IMR-90 (cell line): ENCODE results near the gene CAMK2D. TPM values are rescaled to one million over a fixed set of nuclear protein-coding genes. Genes with fewer than 3 reads are reported as not detected.

Experiments used
- ATAC-seq: fragments of 200-7000 bp; cut with Tn5 transposase; 2 replicates; pipeline ENCODE4 v1.9.1; 2020; ENCODE audit warnings: low read depth, mild to moderate bottlenecking, moderate library complexity
- BruUV-seq: library from RNA; stranded (reverse); fragments of 400-500 nt; replicated peaks from 2 replicates; lab custom pipeline; 2021; lab: Mats Ljungman, UMichigan
- CTCF ChIA-PET: fragments of 300-600 bp; formaldehyde crosslinking; extraction: SDS; loops from one replicate; lab custom pipeline; 2021; ENCODE audit warnings: antibody characterized with exemption; lab: Yijun Ruan, JAX
- POLR2A ChIA-PET: fragments of 300-600 bp; sonication (Branson Sonifier 250); formaldehyde crosslinking; loops from one replicate; lab custom pipeline; 2022; ENCODE audit warnings: antibody characterized with exemption; ENCODE audit not compliant: unreplicated experiment; lab: Charles Lee
- DNase-seq: peaks from one replicate; pipeline ENCODE4 v3.0.0; 2013
- H2AFZ ChIP-seq: replicated peaks from 2 replicates; pipeline ENCODE3; 2013; ENCODE audit warnings: low read length, mild to moderate bottlenecking; ENCODE audit not compliant: poor library complexity
- H2AK5ac ChIP-seq: 2 replicates; pipeline ENCODE4 v1.6.1; 2013; ENCODE audit warnings: low read depth, low read length, inconsistent platforms
- H2AK9ac ChIP-seq: replicated peaks from 2 replicates; pipeline ENCODE3; 2013; ENCODE audit warnings: mild to moderate bottlenecking, low read depth, low read length, moderate library complexity; ENCODE audit not compliant: poor library complexity
- H2BK120ac ChIP-seq: 2 replicates; pipeline ENCODE4 v1.6.1; 2013; ENCODE audit warnings: low read depth, low read length, inconsistent platforms
- H2BK15ac ChIP-seq: 3 replicates; pipeline ENCODE4 v1.6.1; 2013; ENCODE audit warnings: low read depth, low read length, inconsistent platforms
- H2BK20ac ChIP-seq: 2 replicates; pipeline ENCODE4 v1.6.1; 2013; ENCODE audit warnings: low read depth, mild to moderate bottlenecking, inconsistent platforms, low read length, moderate library complexity
- H2BK5ac ChIP-seq: 2 replicates; pipeline ENCODE4 v1.6.1; 2013; ENCODE audit warnings: mild to moderate bottlenecking, low read depth, low read length, inconsistent platforms; ENCODE audit not compliant: poor library complexity, severe bottlenecking
- H3K14ac ChIP-seq: replicated peaks from 2 replicates; pipeline ENCODE4 v1.6.1; 2013; ENCODE audit warnings: low read depth, low read length, inconsistent platforms
- H3K18ac ChIP-seq: 2 replicates; pipeline ENCODE4 v1.6.1; 2013; ENCODE audit warnings: low read depth, low read length, control low read depth
- H3K23ac ChIP-seq: 2 replicates; pipeline ENCODE4 v1.6.1; 2013; ENCODE audit warnings: low read depth, low read length, inconsistent platforms
- H3K27ac ChIP-seq: 2 replicates; pipeline ENCODE4 v1.5.1; 2013; ENCODE audit warnings: mild to moderate bottlenecking, control low read depth, low read length; ENCODE audit not compliant: insufficient read depth
- H3K27me3 ChIP-seq: 2 replicates; pipeline ENCODE4 v1.6.1; 2013; ENCODE audit warnings: low read length; ENCODE audit not compliant: control insufficient read depth, insufficient read depth
- H3K36me3 ChIP-seq: 2 replicates; pipeline ENCODE4 v1.6.1; 2013; ENCODE audit warnings: low read length, mixed read lengths; ENCODE audit not compliant: control insufficient read depth, insufficient read depth
- H3K4ac ChIP-seq: 2 replicates; pipeline ENCODE4 v1.6.1; 2013; ENCODE audit warnings: low read depth, low read length, inconsistent platforms
- H3K4me1 ChIP-seq: 2 replicates; pipeline ENCODE4 v1.6.1; 2013; ENCODE audit warnings: low read length, mixed read lengths; ENCODE audit not compliant: control insufficient read depth, insufficient read depth
- H3K4me2 ChIP-seq: 2 replicates; pipeline ENCODE4 v1.6.1; 2013; ENCODE audit warnings: low read depth, mild to moderate bottlenecking, control low read depth, low read length, moderate library complexity
- H3K4me3 ChIP-seq: 2 replicates; pipeline ENCODE4 v1.5.1; 2013; ENCODE audit warnings: low read depth, mild to moderate bottlenecking, control low read depth, low read length, moderate library complexity; ENCODE audit not compliant: insufficient read depth
- H3K56ac ChIP-seq: 2 replicates; pipeline ENCODE4 v1.6.1; 2013; ENCODE audit warnings: low read length, inconsistent platforms; ENCODE audit not compliant: insufficient read depth; ENCODE audit errors: extremely low read depth
- H3K79me1 ChIP-seq, 2 experiments: 2 replicates each; pipeline ENCODE4 v1.6.1; 2013; ENCODE audit warnings: low read length in 2 of 2, inconsistent platforms in 1 of 2, low read depth in 1 of 2
- H3K9ac ChIP-seq: 2 replicates; pipeline ENCODE4 v1.6.1; 2013; ENCODE audit warnings: low read depth, low read length, control low read depth
- H3K9me1 ChIP-seq: 2 replicates; pipeline ENCODE4 v1.6.1; 2013; ENCODE audit warnings: low read length, inconsistent platforms; ENCODE audit not compliant: insufficient read depth
- H3K9me3 ChIP-seq: 2 replicates; pipeline ENCODE4 v1.6.1; 2013; ENCODE audit warnings: low read length; ENCODE audit not compliant: control insufficient read depth, insufficient read depth
- H4K20me1 ChIP-seq: 2 replicates; pipeline ENCODE4 v1.6.1; 2013; ENCODE audit warnings: low read length, inconsistent platforms; ENCODE audit not compliant: insufficient read depth
- H4K5ac ChIP-seq: 2 replicates; pipeline ENCODE4 v1.6.1; 2013; ENCODE audit warnings: mild to moderate bottlenecking, low read depth, low read length, control low read depth
- H4K8ac ChIP-seq, 2 experiments: 2 replicates each; pipeline ENCODE4 v1.6.1; 2013; ENCODE audit warnings: low read depth in 2 of 2, low read length in 2 of 2, control low read depth in 1 of 2, inconsistent platforms in 1 of 2
- H4K91ac ChIP-seq: 2 replicates; pipeline ENCODE4 v1.6.1; 2013; ENCODE audit warnings: low read depth, low read length, inconsistent platforms; ENCODE audit not compliant: insufficient read depth
- BHLHE40 ChIP-seq: fragments of 150-350 bp; IDR thresholded peaks from 2 replicates; pipeline ENCODE4 v1.6.1; 2016; ENCODE audit warnings: mild to moderate bottlenecking, low read depth, low read length
- CEBPB ChIP-seq: IDR thresholded peaks from 2 replicates; pipeline ENCODE4 v1.6.1; 2012; ENCODE audit warnings: low read depth, low read length, improper control_type of control experiment
- CHD1 ChIP-seq: IDR thresholded peaks from 2 replicates; pipeline ENCODE4 v1.6.1; 2012; ENCODE audit warnings: low read depth, low read length, improper control_type of control experiment
- FOS ChIP-seq: fragments of 150-350 bp; IDR thresholded peaks from 2 replicates; pipeline ENCODE4 v1.6.1; 2016; ENCODE audit warnings: low read depth, low read length
- MAFK ChIP-seq: IDR thresholded peaks from 2 replicates; pipeline ENCODE4 v1.6.1; 2012; ENCODE audit warnings: low read depth, low read length, improper control_type of control experiment
- MAZ ChIP-seq: IDR thresholded peaks from 2 replicates; pipeline ENCODE4 v1.6.1; 2012; ENCODE audit warnings: low read depth, mild to moderate bottlenecking, low read length, improper control_type of control experiment, moderate library complexity, borderline replicate concordance
- MXI1 ChIP-seq: IDR thresholded peaks from 2 replicates; pipeline ENCODE4 v1.6.1; 2012; ENCODE audit warnings: low read depth, mild to moderate bottlenecking, low read length, moderate library complexity, borderline replicate concordance
- NFE2L2 ChIP-seq: fragments of 150-350 bp; IDR thresholded peaks from 2 replicates; pipeline ENCODE4 v1.6.1; 2016; ENCODE audit warnings: low read depth, mild to moderate bottlenecking, low read length
- POLR2A ChIP-seq: IDR thresholded peaks from 2 replicates; pipeline ENCODE4 v1.6.1; 2012; ENCODE audit warnings: mild to moderate bottlenecking, low read depth, low read length
- RAD21 ChIP-seq: IDR thresholded peaks from 2 replicates; pipeline ENCODE4 v1.6.1; 2012; ENCODE audit warnings: low read length, improper control_type of control experiment
- RCOR1 ChIP-seq: IDR thresholded peaks from 2 replicates; pipeline ENCODE4 v1.6.1; 2012; ENCODE audit warnings: mild to moderate bottlenecking, low read length, improper control_type of control experiment; ENCODE audit not compliant: insufficient replicate concordance
- RFX5 ChIP-seq: IDR thresholded peaks from 2 replicates; pipeline ENCODE4 v1.8.0; 2012; ENCODE audit warnings: low read depth, mild to moderate bottlenecking, low read length, moderate library complexity
- SMC3 ChIP-seq: fragments of 150-350 bp; IDR thresholded peaks from 2 replicates; pipeline ENCODE4 v1.6.1; 2016; ENCODE audit warnings: low read depth, mild to moderate bottlenecking, antibody characterized with exemption, low read length, moderate library complexity
- WGBS, 2 experiments: methylation state at CpG; one replicate each; pipeline versions ENCODE4 v1.1.5 to v1.1.7; 2013; ENCODE audit warnings: missing lambda C conversion rate in 2 of 2; ENCODE audit not compliant: insufficient read length in 1 of 2; ENCODE audit errors: extremely low coverage in 2 of 2; 5-methylcytosine and 5-hydroxymethylcytosine counted together
- dilution Hi-C: fragments of 300-500 bp; cut with HindIII; formaldehyde crosslinking; loops from one replicate; pipeline ENCODE4 v1.14.3; 2018; ENCODE audit warnings: low sequenced_read_pairs; ENCODE audit not compliant: unreplicated experiment
- in situ Hi-C: fragments of 300-500 bp; cut with MboI; formaldehyde crosslinking; loops from 3 replicates; pipeline ENCODE4 v1.14.3; 2019; ENCODE audit warnings: low sequenced_read_pairs, inconsistent platforms, mixed read lengths
- intact Hi-C: fragments of 100-400 bp; cut with micrococcal nuclease; formaldehyde crosslinking; loops from 2 replicates; pipeline ENCODE4 v1.10.0; 2022
- polyA plus RNA-seq, 3 experiments: library from polyadenylated mRNA; depleted of rRNA; stranded (reverse); fragments of >200 nt; gene quantifications; 2 replicates each; pipeline ENCODE4 v1.2.3, GENCODE V29; 2012; ENCODE audit warnings: low replicate concordance in 1 of 3
- total RNA-seq: library from RNA; depleted of rRNA; stranded (reverse); fragments of >200 nt; gene quantifications from 2 replicates; pipeline ENCODE4 v1.2.3, GENCODE V29; 2012
- TF ChIP-seq, protein P1 (sequence below): fragments of 150-350 bp; IDR thresholded peaks from 2 replicates; pipeline ENCODE4 v1.6.1; 2017; ENCODE audit warnings: mild to moderate bottlenecking, antibody characterized with exemption, low read length, low read depth
- TF ChIP-seq, protein P2 (sequence below): conservative IDR thresholded peaks from 2 replicates; pipeline ENCODE4 v1.5.1; 2012; ENCODE audit warnings: mild to moderate bottlenecking, low read depth, low read length, improper control_type of control experiment
- TF ChIP-seq, protein P3 (sequence below): fragments of 150-350 bp; IDR thresholded peaks from 2 replicates; pipeline ENCODE4 v1.6.1; 2016; ENCODE audit warnings: low read depth, mild to moderate bottlenecking, low read length, moderate library complexity, borderline replicate concordance

CAMK2D gene
- total and polyA plus RNA-seq, 2 of the 4 experiments (the other 2 are of a cell fraction) = 44.6 to 156 TPM

DNA sequence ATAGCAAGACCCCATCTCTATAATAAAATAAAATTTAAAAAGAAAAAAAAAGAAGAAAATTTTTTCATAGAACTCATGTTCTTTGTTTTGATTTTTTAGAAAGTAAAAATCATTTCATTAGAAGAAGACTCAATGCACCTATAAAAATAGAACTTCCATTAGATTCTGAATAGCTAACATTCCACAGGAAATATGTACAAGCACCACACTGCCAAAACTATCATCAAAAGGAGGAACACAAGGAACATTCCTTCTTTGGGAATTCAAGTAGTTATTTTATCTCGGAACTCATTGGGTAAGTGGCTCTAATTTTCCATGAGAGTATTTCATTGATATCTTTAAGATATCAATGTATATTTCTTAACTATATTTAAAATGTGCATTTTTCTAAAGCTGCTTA lies 157.6 kb downstream of the CAMK2D start:
- ATAC-seq (peak; percentile 25; the same call in 1 of the 2 replicates), DNase-seq (peak; percentile 40)
- Histone ChIP-seq H4K91ac (no peak overlapping the region), H3K4ac (no peak overlapping the region), H3K4me2 (no peak overlapping the region), H3K27me3 (no peaks in the 10 kb centered on the region), H2AK9ac (no peak overlapping the region), H3K9me3 (no peaks in the 10 kb centered on the region), H2BK5ac (no peak overlapping the region), H3K79me1 (peaks cover 21 to 23% of the 10 kb centered on the region in 2 experiments), H4K8ac (no peak overlapping the region), H3K36me3 (peaks cover 10% of the 10 kb centered on the region), H2BK20ac (no peak overlapping the region), H3K4me1 (peaks cover 2% of the 10 kb centered on the region), H2AK5ac (no peak overlapping the region), H3K9ac (no peak overlapping the region), H3K4me3 (no peak overlapping the region), H3K14ac (no peak overlapping the region), H2BK15ac (no peak overlapping the region), H4K20me1 (0 out of 2 replicates have a peak, but pooled peaks cover 4% of the 10 kb centered on the region), H3K18ac (no peak overlapping the region), H3K56ac (no peak overlapping the region), H2AFZ (no peak overlapping the region), H3K23ac (no peak overlapping the region), H4K5ac (no peak overlapping the region), H2BK120ac (no peak overlapping the region), H3K27ac (no peak overlapping the region), H3K9me1 (peaks cover 3% of the 10 kb centered on the region; the same call in 1 of the 2 replicates)
- ChIA-PET POLR2A (no interaction called here), CTCF (no interaction called here)
- in situ Hi-C loops = no loop called here
- intact Hi-C loops = no loop called here
- BruUV-seq = no TSS peak
- TF ChIP-seq, protein P1, sequence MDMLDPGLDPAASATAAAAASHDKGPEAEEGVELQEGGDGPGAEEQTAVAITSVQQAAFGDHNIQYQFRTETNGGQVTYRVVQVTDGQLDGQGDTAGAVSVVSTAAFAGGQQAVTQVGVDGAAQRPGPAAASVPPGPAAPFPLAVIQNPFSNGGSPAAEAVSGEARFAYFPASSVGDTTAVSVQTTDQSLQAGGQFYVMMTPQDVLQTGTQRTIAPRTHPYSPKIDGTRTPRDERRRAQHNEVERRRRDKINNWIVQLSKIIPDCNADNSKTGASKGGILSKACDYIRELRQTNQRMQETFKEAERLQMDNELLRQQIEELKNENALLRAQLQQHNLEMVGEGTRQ = no peak
- TF ChIP-seq RAD21 = no peak
- no peak for TF ChIP-seq BHLHE40
- TF ChIP-seq RCOR1 = no peak
- no peak for TF ChIP-seq POLR2A
- no peak for TF ChIP-seq MAZ
- no peak for TF ChIP-seq CEBPB
- no peak for TF ChIP-seq NFE2L2
- no peak for TF ChIP-seq MXI1
- no peak for TF ChIP-seq RFX5
- TF ChIP-seq, protein P2, sequence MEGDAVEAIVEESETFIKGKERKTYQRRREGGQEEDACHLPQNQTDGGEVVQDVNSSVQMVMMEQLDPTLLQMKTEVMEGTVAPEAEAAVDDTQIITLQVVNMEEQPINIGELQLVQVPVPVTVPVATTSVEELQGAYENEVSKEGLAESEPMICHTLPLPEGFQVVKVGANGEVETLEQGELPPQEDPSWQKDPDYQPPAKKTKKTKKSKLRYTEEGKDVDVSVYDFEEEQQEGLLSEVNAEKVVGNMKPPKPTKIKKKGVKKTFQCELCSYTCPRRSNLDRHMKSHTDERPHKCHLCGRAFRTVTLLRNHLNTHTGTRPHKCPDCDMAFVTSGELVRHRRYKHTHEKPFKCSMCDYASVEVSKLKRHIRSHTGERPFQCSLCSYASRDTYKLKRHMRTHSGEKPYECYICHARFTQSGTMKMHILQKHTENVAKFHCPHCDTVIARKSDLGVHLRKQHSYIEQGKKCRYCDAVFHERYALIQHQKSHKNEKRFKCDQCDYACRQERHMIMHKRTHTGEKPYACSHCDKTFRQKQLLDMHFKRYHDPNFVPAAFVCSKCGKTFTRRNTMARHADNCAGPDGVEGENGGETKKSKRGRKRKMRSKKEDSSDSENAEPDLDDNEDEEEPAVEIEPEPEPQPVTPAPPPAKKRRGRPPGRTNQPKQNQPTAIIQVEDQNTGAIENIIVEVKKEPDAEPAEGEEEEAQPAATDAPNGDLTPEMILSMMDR = no peak
- no peak for TF ChIP-seq CHD1
- no peak for TF ChIP-seq MAFK
- TF ChIP-seq FOS = no peak
- no peak for TF ChIP-seq SMC3
- TF ChIP-seq, protein P3, sequence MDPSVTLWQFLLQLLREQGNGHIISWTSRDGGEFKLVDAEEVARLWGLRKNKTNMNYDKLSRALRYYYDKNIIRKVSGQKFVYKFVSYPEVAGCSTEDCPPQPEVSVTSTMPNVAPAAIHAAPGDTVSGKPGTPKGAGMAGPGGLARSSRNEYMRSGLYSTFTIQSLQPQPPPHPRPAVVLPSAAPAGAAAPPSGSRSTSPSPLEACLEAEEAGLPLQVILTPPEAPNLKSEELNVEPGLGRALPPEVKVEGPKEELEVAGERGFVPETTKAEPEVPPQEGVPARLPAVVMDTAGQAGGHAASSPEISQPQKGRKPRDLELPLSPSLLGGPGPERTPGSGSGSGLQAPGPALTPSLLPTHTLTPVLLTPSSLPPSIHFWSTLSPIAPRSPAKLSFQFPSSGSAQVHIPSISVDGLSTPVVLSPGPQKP = no peak
- WGBS, 2 experiments = no CpG with 5 or more reads among the region's 1 CpG
- dilution Hi-C loops = no loop called here
